ENCODE measurements around the gene MOSMO. TPM values are rescaled to one million over a fixed set of nuclear protein-coding genes. Genes with fewer than 3 reads are reported as not detected.
"Not testable (repeated sequence)": the region's sequence is repeated elsewhere in the genome, so short reads cannot be mapped to it uniquely, and the experiment has no call there.

The MOSMO gene
- total RNA-seq, 1 donor from 2014 or later: 5.6 TPM

DNA sequence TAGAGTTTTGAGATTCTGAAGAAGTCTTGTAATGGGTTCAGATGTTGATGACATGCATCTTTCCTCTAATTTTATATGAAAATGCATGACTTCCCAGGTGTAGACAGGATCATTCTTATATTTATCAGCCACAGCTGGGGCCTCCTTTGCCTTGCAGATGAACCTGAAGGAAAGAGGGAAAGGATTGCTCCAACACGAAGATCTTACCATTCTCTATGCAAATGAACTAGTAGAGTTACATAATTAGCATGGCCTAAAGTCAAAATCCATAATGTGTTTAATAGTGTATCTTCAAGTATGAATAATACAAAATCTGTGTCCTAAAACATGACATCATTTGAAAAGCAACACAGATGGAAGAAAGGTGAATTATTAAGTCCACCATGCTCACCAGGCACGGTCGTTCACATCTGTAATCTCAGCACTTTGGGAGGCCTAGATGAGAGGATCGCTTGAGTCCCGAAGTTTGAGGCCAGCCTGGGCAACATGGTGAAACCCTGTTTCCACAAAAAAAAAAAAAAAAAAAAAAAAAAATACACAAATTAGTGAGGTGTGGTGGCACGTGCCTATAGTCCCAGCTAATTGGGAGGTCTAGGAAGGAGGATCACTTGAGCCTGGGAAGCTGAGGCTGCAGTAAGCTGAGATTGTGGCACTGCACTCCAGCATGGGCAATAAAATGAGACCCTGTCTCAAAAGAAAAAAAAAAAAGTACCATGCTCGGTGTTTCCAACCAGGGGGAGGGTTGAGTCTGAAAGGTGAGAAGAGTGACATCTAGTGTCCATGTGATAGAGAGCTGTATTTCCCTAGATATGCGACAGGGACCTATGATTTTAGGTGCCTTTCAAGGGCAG lies 90.7 kb downstream of the MOSMO start:
- ATAC-seq: peak; percentile 57

GRCh38 chr16:22099256-22099975 lies 91.5 kb downstream of the MOSMO start:
- ATAC-seq: no peak

DNA sequence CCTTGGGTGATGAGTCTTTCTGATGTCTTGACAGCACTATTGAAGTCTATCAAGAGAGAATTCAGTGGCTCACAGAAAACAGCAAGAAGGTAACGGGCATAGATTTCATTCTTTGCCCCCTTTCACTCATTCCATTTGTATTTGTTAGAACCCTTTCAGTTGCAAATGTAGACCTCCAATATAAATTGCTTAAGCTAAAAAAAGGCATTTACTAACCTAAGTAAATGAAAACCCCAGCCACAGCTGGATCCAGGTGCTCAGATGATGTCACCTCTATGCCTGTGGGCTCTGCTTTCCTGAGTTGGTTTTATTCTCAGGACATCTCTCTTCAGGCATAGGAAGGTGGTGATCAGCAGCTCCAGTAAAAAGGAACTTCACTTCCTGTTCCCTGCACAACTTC lies 95.5 kb downstream of the MOSMO start:
- no peak for ATAC-seq

DNA sequence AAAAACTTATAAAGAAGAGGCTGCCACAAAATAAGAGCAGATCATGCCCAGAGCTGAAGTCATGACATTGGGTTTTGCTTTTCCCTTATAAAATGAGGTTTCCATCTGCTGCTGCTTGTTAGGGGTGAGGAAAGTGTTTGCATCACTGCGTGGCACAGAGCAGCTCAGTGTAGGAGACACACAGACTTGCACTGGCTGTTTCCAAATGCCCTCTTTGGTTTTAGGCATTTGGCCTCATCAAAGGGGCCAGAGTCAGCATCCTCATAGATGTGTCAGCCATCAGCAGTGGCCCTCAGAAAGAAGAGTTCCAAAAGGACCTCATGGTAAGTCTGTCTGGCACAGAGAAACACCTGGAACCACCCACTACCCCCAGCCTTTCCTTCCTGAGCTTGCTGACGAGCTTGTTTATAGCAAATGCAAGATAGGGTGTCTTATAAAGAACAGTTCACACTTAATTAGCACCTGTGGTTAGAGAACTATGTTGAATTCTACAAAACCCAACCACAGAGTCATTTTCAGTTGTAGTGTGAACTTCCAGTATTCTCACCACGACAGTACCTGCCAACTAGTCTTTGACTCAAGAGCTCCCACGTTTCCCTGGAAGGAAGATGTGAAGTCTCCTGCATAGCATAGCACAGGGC lies 101.5 kb downstream of the MOSMO start:
- ATAC-seq: no peak

GRCh38 chr16:22111629-22112028 lies 103.7 kb downstream of the MOSMO start:
- not testable (repeated sequence) for ATAC-seq

DNA sequence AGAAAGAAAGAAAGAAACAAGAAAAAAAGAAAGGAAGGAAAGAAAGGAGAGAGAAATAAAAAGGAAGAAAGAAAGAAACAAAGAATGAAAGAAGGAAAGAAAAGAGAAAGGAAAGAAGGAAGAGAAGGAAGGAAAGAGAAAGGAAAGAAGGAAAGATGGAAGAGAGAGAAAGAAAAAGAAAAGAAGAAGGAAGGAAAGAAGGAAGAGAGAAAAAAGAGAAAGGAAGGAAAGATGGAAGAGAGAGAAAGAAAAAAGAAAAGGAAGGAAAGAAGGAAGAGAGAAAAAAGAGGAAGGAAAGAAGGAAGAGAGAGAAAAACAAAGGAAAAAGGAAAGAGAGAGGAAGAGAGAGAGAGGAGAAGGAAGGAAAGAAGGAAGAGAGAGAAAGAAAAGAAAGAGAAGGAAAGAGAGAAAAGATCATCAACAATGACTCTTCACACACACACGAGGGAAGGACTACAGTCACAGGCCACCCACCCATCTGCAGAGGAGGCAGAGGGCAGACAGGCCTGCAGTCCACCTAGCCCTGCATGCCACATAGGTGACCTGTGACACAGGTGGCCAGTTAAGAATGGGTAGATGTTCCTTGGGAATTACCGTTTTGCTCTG lies 108.3 kb downstream of the MOSMO start:
- no peak for ATAC-seq

GRCh38 chr16:22117609-22118008 lies 109.7 kb downstream of the MOSMO start:
- ATAC-seq: no peak

DNA sequence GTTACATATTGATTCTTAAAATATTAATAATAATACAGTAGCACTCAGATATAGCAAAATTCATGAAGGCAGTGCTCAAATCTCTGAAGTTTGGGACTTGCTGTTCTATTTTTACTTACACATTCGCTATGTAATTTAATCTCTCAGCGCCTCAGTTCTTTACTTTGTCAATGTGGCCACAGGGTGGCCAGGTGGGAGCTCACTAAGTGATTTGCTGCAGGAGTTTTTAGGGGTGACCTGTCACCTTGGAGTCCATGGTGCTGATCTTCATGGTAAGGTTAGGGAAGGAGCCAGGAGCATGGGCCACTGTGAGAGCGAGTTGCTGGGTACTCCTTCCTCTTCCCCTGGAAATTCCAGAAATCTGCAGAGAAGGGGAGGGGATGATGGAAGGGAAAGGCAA lies 112.5 kb downstream of the MOSMO start:
- ATAC-seq: no peak

- no peak for ATAC-seq
Measured at GRCh38 chr16:22122239-22122638, 114.3 kb downstream of the MOSMO start.

DNA sequence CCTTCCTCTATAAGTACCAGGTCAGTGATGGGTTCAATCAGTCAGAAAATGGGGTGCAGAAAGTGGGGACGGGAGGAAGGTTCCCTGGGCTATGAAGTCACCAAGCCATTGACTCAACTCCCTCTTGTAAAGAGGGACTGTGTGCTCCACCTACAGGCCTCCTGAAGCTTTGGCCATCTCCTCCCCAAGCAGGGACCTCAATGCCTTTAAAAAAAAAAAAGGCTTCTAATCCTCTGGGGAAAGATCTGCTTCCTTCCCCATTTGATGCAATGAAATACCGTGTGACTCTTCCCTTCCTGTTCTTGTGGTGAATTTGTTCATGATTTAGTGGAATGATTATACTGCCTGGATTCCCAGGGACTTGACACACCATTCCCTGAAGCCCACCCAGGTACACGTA lies 115.2 kb downstream of the MOSMO start:
- no peak for ATAC-seq

- no peak for ATAC-seq
Measured at GRCh38 chr16:22123759-22124490, 116.0 kb downstream of the MOSMO start.

- ATAC-seq: no peak
Measured at GRCh38 chr16:22124583-22125284, 116.8 kb downstream of the MOSMO start.

- ATAC-seq: no peak
Measured at GRCh38 chr16:22126037-22126558, 118.2 kb downstream of the MOSMO start.

GRCh38 chr16:22128537-22128936 lies 120.6 kb downstream of the MOSMO start:
- not testable (repeated sequence) for ATAC-seq

- ATAC-seq: no peak
Measured at GRCh38 chr16:22130528-22130927, 122.6 kb downstream of the MOSMO start.

- ATAC-seq: no peak
Measured at GRCh38 chr16:22132801-22133200, 124.9 kb downstream of the MOSMO start.

Other genes starting within 250 kb of the MOSMO start
- gene NPIPB4, start 150.4 kb upstream of the MOSMO start, total RNA-seq: 81.5 TPM
- gene UQCRC2, start 54.8 kb upstream of the MOSMO start, total RNA-seq: 270 TPM
- not detected for gene PDZD9, start 7.0 kb upstream of the MOSMO start, total RNA-seq
- gene VWA3A, start 84.4 kb downstream of the MOSMO start, total RNA-seq: not detected
- not detected for gene SDR42E2, start 154.4 kb downstream of the MOSMO start, total RNA-seq
- 15.1 TPM for gene EEF2K, start 198.2 kb downstream of the MOSMO start, total RNA-seq

Measured in esophagus mucosa (tissue), 1 donor.